Measurements from ENCODE around the gene GPC2. TPM values are rescaled to one million over a fixed set of nuclear protein-coding genes. Genes with fewer than 3 reads are reported as not detected.

Gene GPC2
- total RNA-seq, 1 experiment from 2014 or later = 5.0 TPM

DNA sequence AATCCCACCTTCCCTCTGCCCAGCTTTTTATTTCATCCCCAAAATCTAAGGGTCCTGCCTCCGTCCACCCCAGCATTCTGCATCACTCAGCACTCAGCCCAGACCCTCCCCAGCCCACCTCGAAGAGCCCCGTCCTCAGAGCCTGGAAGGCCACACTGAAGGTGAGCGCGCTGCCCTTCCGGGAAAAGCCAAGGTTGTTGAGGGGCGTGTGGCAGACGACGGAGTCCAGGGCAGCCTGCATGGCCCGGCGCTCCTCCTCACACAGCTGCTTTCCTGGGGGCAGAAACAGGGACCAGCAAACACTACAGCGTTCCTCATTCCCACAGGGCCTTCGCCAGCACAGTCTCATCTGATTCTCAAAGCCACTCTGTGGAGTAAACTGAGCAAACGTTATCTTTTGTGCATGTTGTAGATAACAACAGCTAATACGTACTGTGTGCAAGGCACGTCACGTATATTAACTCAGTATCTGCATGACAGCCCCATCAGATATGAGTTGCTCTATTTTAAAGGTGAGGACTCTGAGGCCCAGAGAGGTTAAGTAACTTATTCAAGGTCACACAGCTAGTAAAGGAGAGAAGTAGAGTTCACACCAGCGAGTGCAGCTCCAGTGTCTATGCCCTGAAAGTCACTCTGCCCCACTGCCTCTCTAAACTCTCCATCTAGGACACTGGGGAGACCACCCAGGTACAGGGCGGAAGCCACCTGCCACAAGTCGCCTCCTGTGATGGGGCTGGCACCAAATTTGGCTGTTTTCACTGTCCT, 21.4 kb downstream of the GPC2 start:
- peaks cover 85% of the 10 kb centered on the region for H3K36me3 Mint-ChIP-seq (ENCODE audit: insufficient read depth, unreplicated experiment)
- BruUV-seq (replicated peaks) = no TSS peak
- H3K9me3 ChIP-seq = no peaks in the 10 kb centered on the region
- CTCF ChIA-PET = no interaction called here
- H3K4me1 ChIP-seq = peaks cover 18% of the 10 kb centered on the region
- H3K4me3 Mint-ChIP-seq (ENCODE audit: unreplicated experiment) = peak overlapping the region; percentile 79
- H3K4me1 Mint-ChIP-seq (ENCODE audit: low read depth, unreplicated experiment) = peaks cover 16% of the 10 kb centered on the region
- TF ChIP-seq, protein P1, sequence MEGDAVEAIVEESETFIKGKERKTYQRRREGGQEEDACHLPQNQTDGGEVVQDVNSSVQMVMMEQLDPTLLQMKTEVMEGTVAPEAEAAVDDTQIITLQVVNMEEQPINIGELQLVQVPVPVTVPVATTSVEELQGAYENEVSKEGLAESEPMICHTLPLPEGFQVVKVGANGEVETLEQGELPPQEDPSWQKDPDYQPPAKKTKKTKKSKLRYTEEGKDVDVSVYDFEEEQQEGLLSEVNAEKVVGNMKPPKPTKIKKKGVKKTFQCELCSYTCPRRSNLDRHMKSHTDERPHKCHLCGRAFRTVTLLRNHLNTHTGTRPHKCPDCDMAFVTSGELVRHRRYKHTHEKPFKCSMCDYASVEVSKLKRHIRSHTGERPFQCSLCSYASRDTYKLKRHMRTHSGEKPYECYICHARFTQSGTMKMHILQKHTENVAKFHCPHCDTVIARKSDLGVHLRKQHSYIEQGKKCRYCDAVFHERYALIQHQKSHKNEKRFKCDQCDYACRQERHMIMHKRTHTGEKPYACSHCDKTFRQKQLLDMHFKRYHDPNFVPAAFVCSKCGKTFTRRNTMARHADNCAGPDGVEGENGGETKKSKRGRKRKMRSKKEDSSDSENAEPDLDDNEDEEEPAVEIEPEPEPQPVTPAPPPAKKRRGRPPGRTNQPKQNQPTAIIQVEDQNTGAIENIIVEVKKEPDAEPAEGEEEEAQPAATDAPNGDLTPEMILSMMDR (IDR thresholded peaks at IDR 0.05; ENCODE audit: insufficient read depth in 1 of 2, low read depth in 1 of 2, low read length in 1 of 2, severe bottlenecking in 1 of 2, unreplicated experiment in 1 of 2) = no peak
- H3K4me3 ChIP-seq (ENCODE audit: low read depth, low read length) = no peak overlapping the region
- no peaks in the 10 kb centered on the region; the same call in 1 of the 2 replicates for H3K36me3 ChIP-seq (ENCODE audit: control insufficient read depth, insufficient read depth, low read length)
- no peak overlapping the region for H3K27ac Mint-ChIP-seq (ENCODE audit: unreplicated experiment)
- no peak for DNase-seq
- H3K27me3 Mint-ChIP-seq (ENCODE audit: insufficient read depth, unreplicated experiment) = no peaks in the 10 kb centered on the region
- no peaks in the 10 kb centered on the region for H3K27me3 ChIP-seq (replicated peaks; ENCODE audit: control insufficient read depth, insufficient read depth, low read length)
- H3K9me3 Mint-ChIP-seq (ENCODE audit: unreplicated experiment) = no peaks in the 10 kb centered on the region
- intact Hi-C loops (cut with micrococcal nuclease; ENCODE audit: unreplicated experiment) = no loop called here
- POLR2A ChIA-PET = interaction anchor here (0.8 kb wide), 1 partner anchor 11 kb away, joined by 3 read pairs; no protein-coding TSS in a partner anchor

GRCh38 chr7:100154651-100155491, 22.3 kb downstream of the GPC2 start:
- ChIA-PET POLR2A (interaction anchor here (0.8 kb wide), 1 partner anchor 12 kb away, joined by 3 read pairs; no protein-coding TSS in a partner anchor), CTCF (interaction anchor here (0.6 kb wide), 1 partner anchor 1024 kb away, joined by 3 read pairs; no protein-coding TSS in a partner anchor)
- Histone ChIP-seq H3K4me3 (ENCODE audit: low read depth, low read length) (no peak overlapping the region), H3K36me3 (ENCODE audit: control insufficient read depth, insufficient read depth, low read length) (no peaks in the 10 kb centered on the region; the same call in 1 of the 2 replicates), H3K4me1 (peaks cover 18% of the 10 kb centered on the region), H3K9me3 (no peaks in the 10 kb centered on the region), H3K27me3 (replicated peaks; ENCODE audit: control insufficient read depth, insufficient read depth, low read length) (no peaks in the 10 kb centered on the region)
- Mint-ChIP-seq H3K4me3 (ENCODE audit: unreplicated experiment) (no peak overlapping the region), H3K27ac (ENCODE audit: unreplicated experiment) (no peak overlapping the region), H3K36me3 (ENCODE audit: insufficient read depth, unreplicated experiment) (peaks cover 85% of the 10 kb centered on the region), H3K4me1 (ENCODE audit: low read depth, unreplicated experiment) (peaks cover 24% of the 10 kb centered on the region), H3K9me3 (ENCODE audit: unreplicated experiment) (no peaks in the 10 kb centered on the region), H3K27me3 (ENCODE audit: insufficient read depth, unreplicated experiment) (no peaks in the 10 kb centered on the region)
- intact Hi-C loops (cut with micrococcal nuclease; ENCODE audit: unreplicated experiment) = no loop called here
- no TSS peak for BruUV-seq (replicated peaks)
- no peak for DNase-seq
- TF ChIP-seq, protein P1 (IDR thresholded peaks at IDR 0.05; ENCODE audit: insufficient read depth in 1 of 2, low read depth in 1 of 2, low read length in 1 of 2, severe bottlenecking in 1 of 2, unreplicated experiment in 1 of 2) = no peak

All from Caco-2 (cell line).